GM06990 (cell line): ENCODE data around the gene MYO1D.
"Not testable (repeated sequence)": the region's sequence is repeated elsewhere in the genome, so short reads cannot be mapped to it uniquely, and the experiment has no call there.

Experiments
- DNase-seq: peaks from one replicate; pipeline ENCODE4 v3.0.0-alpha.2; 2011; ENCODE audit not compliant: insufficient read length; ENCODE audit errors: extremely low read depth
- H3K27me3 ChIP-seq: replicated peaks from 2 replicates; pipeline ENCODE4 v1.6.0; 2011; ENCODE audit warnings: low read length; ENCODE audit not compliant: control insufficient read depth, insufficient read depth
- H3K36me3 ChIP-seq: 2 replicates; pipeline ENCODE4 v1.5.1; 2011; ENCODE audit warnings: low read length; ENCODE audit not compliant: control insufficient read depth, insufficient read depth
- H3K4me3 ChIP-seq: replicated peaks from 2 replicates; pipeline ENCODE4 v1.5.1; 2011; ENCODE audit warnings: low read depth, mild to moderate bottlenecking, control low read depth, low read length
- CTCF ChIP-seq: IDR thresholded peaks from 2 replicates; pipeline ENCODE4 v1.5.1; 2011; ENCODE audit warnings: low read length, control low read depth, mild to moderate bottlenecking, inconsistent platforms; ENCODE audit not compliant: insufficient read depth, poor library complexity, severe bottlenecking

Gene MYO1D

GRCh38 chr17:32646941-32647340 is 230.0 kb downstream of the MYO1D start:
- TF ChIP-seq CTCF, result no peak
- Histone ChIP-seq H3K36me3 (no peaks in the 10 kb centered on the region), H3K27me3 (no peaks in the 10 kb centered on the region), H3K4me3 (no peak overlapping the region)
- no peak for DNase-seq

GRCh38 chr17:32641514-32641913 is 235.4 kb downstream of the MYO1D start:
- not testable (repeated sequence) for H3K36me3 ChIP-seq, H3K27me3 ChIP-seq, DNase-seq, H3K4me3 ChIP-seq

- no peaks in the 10 kb centered on the region for H3K27me3 ChIP-seq
- no peak for DNase-seq
- no peak overlapping the region for H3K4me3 ChIP-seq
- H3K36me3 ChIP-seq, result no peaks in the 10 kb centered on the region
- no peak for TF ChIP-seq CTCF
Observed at GRCh38 chr17:32636598-32637218, 240.2 kb downstream of the MYO1D start.

GRCh38 chr17:32634167-32634566 is 242.8 kb downstream of the MYO1D start:
- Histone ChIP-seq H3K27me3 (no peaks in the 10 kb centered on the region), H3K4me3 (no peak overlapping the region), H3K36me3 (no peaks in the 10 kb centered on the region)
- TF ChIP-seq CTCF, result no peak
- no peak for DNase-seq

GRCh38 chr17:32631341-32632096 is 245.4 kb downstream of the MYO1D start:
- Histone ChIP-seq H3K36me3 (no peaks in the 10 kb centered on the region), H3K27me3 (no peaks in the 10 kb centered on the region), H3K4me3 (no peak overlapping the region)
- TF ChIP-seq CTCF, result no peak
- DNase-seq, result no peak

DNA sequence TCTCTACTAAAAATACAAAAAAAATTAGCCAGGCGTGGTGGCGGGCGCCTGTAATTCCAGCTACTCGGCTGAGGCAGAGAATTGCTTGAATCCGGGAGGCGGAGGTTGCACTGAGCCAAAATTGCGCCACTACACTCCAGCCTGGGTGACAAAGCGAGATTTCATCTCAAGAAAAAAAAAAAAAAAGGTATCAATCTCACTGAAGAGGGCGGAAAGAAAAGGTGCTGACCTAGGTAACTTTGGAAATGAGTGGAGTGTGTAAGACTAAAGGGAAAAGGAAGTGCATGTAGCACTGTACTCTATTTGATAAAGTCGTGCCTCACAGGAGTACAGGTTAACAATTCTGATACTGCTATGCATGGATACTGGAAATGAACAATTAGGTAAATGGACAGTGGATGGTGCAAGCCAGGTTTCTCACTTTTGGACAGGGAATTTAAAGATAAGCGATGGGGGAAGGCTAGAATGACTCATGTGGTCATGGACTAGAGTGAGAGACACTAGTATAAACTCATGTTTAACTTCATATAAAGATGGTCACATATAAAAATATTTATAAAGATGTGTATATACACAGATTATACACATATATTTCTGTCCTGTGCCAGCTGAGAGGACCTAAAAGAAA is 247.2 kb downstream of the MYO1D start:
- DNase-seq, result no peak
- H3K4me3 ChIP-seq, result no peak overlapping the region
- TF ChIP-seq CTCF, result no peak
- no peaks in the 10 kb centered on the region for H3K27me3 ChIP-seq
- H3K36me3 ChIP-seq, result no peaks in the 10 kb centered on the region
